Measurements from ENCODE around the gene RMP24.

The RMP24 gene

GRCh38 chr18:35949903-35950627 is 22.4 kb upstream of the RMP24 start:
- Histone ChIP-seq H3K27me3 (no peaks in the 10 kb centered on the region), H3K9me3 (no peaks in the 10 kb centered on the region), H3K4me1 (no peaks in the 10 kb centered on the region), H3K36me3 (no peaks in the 10 kb centered on the region), H3K27ac (no peak overlapping the region), H3K4me3 (peak overlapping the region; percentile 58), H3K9ac (ENCODE audit: low read depth in 2 of 2, low read length in 2 of 2) (peak overlapping the region; percentile 28 to 35)
- intact Hi-C loops (cut with DNase I) = loop anchor here (2.0 to 5.0 kb wide), 2 partner anchors 193 to 563 kb away; no protein-coding TSS in a partner anchor
- TF ChIP-seq CTCF (IDR thresholded peaks at IDR 0.05) = peak; percentile 96
- DNase-seq = peak; percentile 61

GRCh38 chr18:35950628-35950982 is 21.9 kb upstream of the RMP24 start:
- no peaks in the 10 kb centered on the region for H3K9me3 ChIP-seq
- no peak for TF ChIP-seq CTCF (IDR thresholded peaks at IDR 0.05)
- no peaks in the 10 kb centered on the region for H3K4me1 ChIP-seq
- H3K36me3 ChIP-seq = no peaks in the 10 kb centered on the region
- no peak for DNase-seq
- peak overlapping the region; percentile 28 to 35 for H3K9ac ChIP-seq (ENCODE audit: low read depth in 2 of 2, low read length in 2 of 2)
- no peak overlapping the region for H3K27ac ChIP-seq
- no peak overlapping the region for H3K4me3 ChIP-seq
- intact Hi-C loops (cut with DNase I) = loop anchor here (2.0 to 5.0 kb wide), 2 partner anchors 194 to 563 kb away; no protein-coding TSS in a partner anchor
- no peaks in the 10 kb centered on the region for H3K27me3 ChIP-seq

GRCh38 chr18:35953688-35954087 is 18.8 kb upstream of the RMP24 start:
- Histone ChIP-seq H3K4me3 (no peak overlapping the region), H3K4me1 (no peaks in the 10 kb centered on the region), H3K27ac (no peak overlapping the region), H3K36me3 (no peaks in the 10 kb centered on the region), H3K9ac (ENCODE audit: low read depth in 2 of 2, low read length in 2 of 2) (no peak overlapping the region), H3K27me3 (no peaks in the 10 kb centered on the region), H3K9me3 (no peaks in the 10 kb centered on the region)
- intact Hi-C loops (cut with DNase I) = loop anchor here (5.0 kb wide), 1 partner anchor 566 kb away; no protein-coding TSS in a partner anchor
- no peak for TF ChIP-seq CTCF (IDR thresholded peaks at IDR 0.05)
- no peak for DNase-seq

GRCh38 chr18:35956226-35956625 is 16.3 kb upstream of the RMP24 start:
- H3K9me3 ChIP-seq = no peaks in the 10 kb centered on the region
- H3K27me3 ChIP-seq = no peaks in the 10 kb centered on the region
- no peak overlapping the region for H3K4me3 ChIP-seq
- no peak for TF ChIP-seq CTCF (IDR thresholded peaks at IDR 0.05)
- no peak overlapping the region for H3K27ac ChIP-seq
- no peak for DNase-seq
- no peaks in the 10 kb centered on the region for H3K36me3 ChIP-seq
- intact Hi-C loops (cut with DNase I) = no loop called here
- no peak overlapping the region for H3K9ac ChIP-seq (ENCODE audit: low read depth in 2 of 2, low read length in 2 of 2)
- H3K4me1 ChIP-seq = no peaks in the 10 kb centered on the region

- Histone ChIP-seq H3K4me1 (no peaks in the 10 kb centered on the region), H3K27ac (no peak overlapping the region), H3K9me3 (no peaks in the 10 kb centered on the region), H3K4me3 (no peak overlapping the region), H3K27me3 (no peaks in the 10 kb centered on the region), H3K9ac (ENCODE audit: low read depth in 2 of 2, low read length in 2 of 2) (no peak overlapping the region), H3K36me3 (no peaks in the 10 kb centered on the region)
- TF ChIP-seq CTCF (IDR thresholded peaks at IDR 0.05) = no peak
- intact Hi-C loops (cut with DNase I) = no loop called here
- no peak for DNase-seq
Observed at GRCh38 chr18:35962320-35962719, 10.2 kb upstream of the RMP24 start.
